GM12891 (cell line): ENCODE results near the gene S100A6.
A peak's percentile ranks its signal among the peaks of the same experiment; 100 is the strongest.

Source experiments
- DNase-seq: peaks from one replicate; pipeline ENCODE4 v3.0.0; 2011; ENCODE audit warnings: low spot score; ENCODE audit not compliant: insufficient read length
- FAIRE-seq: peaks from 2 replicates; lab custom pipeline; 2011; peaks lifted over from hg19 to GRCh38; lab: Jason Lieb, UNC
- PAX5 ChIP-seq: IDR thresholded peaks from 2 replicates; pipeline ENCODE4 v1.6.1; 2011; ENCODE audit warnings: low read length, moderate library complexity, mild to moderate bottlenecking; ENCODE audit not compliant: insufficient read depth, severe bottlenecking
- POLR2A ChIP-seq: IDR thresholded peaks from 2 replicates; pipeline ENCODE4 v1.6.1; 2011; ENCODE audit warnings: low read depth, low read length, control low read depth
- POLR2AphosphoS5 ChIP-seq: IDR thresholded peaks from 2 replicates; pipeline ENCODE4 v1.6.1; 2011; ENCODE audit warnings: low read depth, low read length, control low read depth
- POU2F2 ChIP-seq: IDR thresholded peaks from 2 replicates; pipeline ENCODE4 v1.6.1; 2011; ENCODE audit warnings: low read depth, mild to moderate bottlenecking, control low read depth, low read length, moderate library complexity
- SPI1 ChIP-seq: IDR thresholded peaks from 2 replicates; pipeline ENCODE4 v1.6.1; 2011; ENCODE audit warnings: low read depth, low read length, control low read depth
- TAF1 ChIP-seq: IDR thresholded peaks from 2 replicates; pipeline ENCODE4 v1.6.1; 2011; ENCODE audit warnings: low read depth, low read length, control low read depth

Gene S100A6

DNA sequence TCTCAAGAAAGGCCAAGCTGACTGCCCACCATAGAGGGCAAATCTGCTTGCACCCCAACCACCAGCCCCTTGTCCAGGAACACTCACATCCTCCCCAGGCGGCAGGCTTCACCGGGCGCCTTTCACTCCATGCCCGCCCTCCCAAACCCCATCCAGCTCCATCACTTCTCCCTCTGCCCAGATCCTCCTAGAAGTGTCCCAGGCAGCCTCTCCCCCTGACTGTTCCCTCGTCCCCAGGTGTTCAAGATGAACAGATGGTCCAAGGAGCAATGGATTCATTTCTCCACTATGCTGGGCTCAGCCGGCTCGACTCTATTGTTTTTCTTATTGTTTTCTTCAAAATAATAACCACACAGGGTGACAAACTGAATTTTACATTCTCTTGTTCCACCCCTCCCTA is 22.1 kb downstream of the S100A6 start:
- no peak for FAIRE-seq
- no peak for DNase-seq
- TF ChIP-seq POU2F2 (no peak), PAX5 (no peak), POLR2AphosphoS5 (no peak), SPI1 (no peak), TAF1 (no peak), POLR2A (no peak)

DNA sequence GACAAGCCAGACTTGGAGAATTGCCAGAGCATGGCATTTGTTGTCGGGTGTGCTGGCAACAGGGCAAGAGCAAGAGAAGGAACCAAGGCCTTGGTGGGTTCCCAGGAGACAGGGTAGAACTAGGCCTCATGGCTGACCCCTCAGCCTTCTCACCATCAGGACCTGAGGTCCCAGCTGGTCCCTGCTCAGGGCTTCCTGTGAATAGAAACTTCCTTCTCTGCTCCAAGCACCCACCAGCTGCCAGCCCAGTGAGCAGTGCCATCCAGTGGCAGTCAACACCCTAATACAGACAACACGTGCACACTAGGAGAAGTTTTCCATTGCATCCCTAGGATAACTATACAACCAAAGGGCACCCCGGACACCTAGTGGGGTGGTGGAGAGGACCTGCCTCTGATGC is 22.8 kb downstream of the S100A6 start:
- TF ChIP-seq POLR2A = no peak
- no peak for TF ChIP-seq POU2F2
- no peak for TF ChIP-seq POLR2AphosphoS5
- TF ChIP-seq TAF1 = no peak
- no peak for TF ChIP-seq SPI1
- TF ChIP-seq PAX5 = no peak
- no peak for DNase-seq
- no peak for FAIRE-seq

DNA sequence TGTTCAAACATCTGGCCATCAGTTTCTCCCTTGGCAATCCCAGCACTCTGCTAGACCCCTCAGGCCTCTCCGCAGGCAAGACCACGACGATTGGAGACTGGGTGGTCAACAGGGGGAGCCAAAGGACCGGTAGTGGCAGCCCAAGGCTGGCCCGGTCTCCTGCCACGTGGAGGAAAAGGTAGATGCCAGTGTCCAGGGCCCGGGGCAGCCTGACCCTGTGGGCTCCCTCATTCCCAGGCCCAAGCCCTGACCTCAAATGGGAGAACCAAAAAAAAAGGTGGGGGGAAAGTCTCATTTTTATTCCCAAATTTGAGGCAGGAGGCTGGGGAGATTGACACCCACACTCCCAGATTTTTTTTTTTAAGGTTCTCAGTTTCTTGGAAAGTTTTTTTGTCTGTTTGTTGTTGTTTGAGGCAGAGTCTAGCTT is 24.8 kb downstream of the S100A6 start:
- peak; percentile 72 for DNase-seq
- TF ChIP-seq TAF1 (no peak), POLR2A (no peak), POU2F2 (no peak), PAX5 (no peak), POLR2AphosphoS5 (no peak), SPI1 (no peak)
- peak; percentile 88 for FAIRE-seq

DNA sequence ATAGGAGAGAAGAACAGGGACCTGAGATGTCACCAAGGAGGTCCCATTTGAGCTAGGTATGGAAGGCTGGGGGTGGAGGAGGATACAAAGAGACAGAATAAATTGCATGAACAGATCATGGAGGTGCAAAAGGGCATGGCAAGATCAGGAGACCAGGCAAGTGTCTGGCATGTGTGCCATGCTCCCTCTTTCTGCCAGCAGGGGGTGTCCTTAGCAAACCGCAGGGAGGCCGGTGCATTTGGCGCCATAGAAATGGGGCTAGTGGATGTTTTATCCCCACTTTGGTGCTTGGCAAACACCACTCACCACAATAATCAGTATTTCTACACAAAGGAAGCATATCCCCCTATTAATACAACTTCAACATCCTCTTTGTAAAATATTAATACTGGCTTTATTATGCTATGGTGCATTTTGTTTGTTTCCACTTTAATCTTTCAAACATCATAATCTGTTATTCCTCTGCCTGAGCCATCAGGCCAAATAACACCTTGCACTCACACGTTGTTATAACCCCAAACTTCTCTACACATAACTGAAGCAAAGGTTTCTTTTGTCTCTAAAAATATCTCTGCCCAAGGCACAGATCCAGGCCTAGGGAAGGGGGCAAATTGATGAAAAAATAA is 25.9 kb downstream of the S100A6 start:
- FAIRE-seq (peak; percentile 41), DNase-seq (no peak)
- no peak for TF ChIP-seq SPI1
- no peak for TF ChIP-seq POLR2A
- TF ChIP-seq PAX5 = no peak
- no peak for TF ChIP-seq POU2F2
- TF ChIP-seq TAF1 = no peak
- no peak for TF ChIP-seq POLR2AphosphoS5

DNA sequence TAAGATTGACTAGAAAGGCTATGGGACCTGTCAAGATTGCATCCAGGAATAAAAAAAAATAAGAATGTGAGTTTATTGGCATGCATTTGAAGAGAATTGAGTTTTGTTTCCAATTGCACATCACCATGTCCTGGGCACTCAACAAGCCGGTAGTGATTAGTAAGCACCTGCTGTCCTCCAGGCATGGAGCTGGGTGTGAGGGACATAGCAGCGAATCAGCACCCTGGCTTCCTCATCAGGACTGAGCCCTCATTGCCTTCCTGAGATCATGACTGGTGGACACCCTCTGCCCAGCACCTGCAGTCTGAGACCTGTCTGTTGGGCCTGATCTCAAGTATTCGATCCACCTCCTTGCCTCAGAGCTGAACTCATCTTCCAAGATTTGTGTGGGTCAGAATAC is 26.8 kb downstream of the S100A6 start:
- FAIRE-seq = no peak
- TF ChIP-seq POLR2AphosphoS5 (no peak), SPI1 (no peak), TAF1 (no peak), PAX5 (no peak), POU2F2 (no peak), POLR2A (no peak)
- DNase-seq = no peak

DNA sequence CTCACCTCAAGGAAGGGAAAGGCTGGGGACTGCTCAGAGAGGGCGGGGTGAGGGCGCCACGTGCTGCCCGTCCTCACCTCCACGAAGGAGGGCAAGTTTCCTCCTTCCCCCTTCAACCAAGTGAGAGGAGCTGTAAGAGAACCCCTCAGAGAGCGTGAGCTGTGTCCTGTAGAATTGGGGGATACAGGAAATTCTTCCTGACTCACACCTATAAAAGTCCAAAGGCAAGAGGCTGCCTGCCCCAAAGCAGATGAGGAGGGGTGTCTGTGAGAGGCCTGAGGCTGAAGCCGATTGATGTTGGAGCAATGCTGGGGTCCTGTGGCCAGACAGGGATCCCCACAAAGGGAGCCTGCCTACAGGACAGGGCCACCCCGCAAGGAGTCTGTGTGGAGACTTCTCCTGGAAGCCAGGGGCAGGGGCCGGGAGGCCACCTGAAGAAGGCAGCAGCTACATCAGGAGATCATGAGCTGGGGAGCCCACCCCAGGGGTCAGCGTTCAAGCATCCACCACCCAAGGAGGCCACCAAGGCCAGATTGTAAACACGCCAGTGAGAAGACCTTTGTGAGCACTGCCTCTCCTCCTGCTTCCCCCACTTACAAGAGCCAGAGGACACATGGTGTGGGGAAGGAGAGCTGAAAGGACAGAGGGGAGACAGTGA is 27.7 kb downstream of the S100A6 start:
- TF ChIP-seq TAF1 = no peak
- DNase-seq (no peak), FAIRE-seq (no peak)

DNA sequence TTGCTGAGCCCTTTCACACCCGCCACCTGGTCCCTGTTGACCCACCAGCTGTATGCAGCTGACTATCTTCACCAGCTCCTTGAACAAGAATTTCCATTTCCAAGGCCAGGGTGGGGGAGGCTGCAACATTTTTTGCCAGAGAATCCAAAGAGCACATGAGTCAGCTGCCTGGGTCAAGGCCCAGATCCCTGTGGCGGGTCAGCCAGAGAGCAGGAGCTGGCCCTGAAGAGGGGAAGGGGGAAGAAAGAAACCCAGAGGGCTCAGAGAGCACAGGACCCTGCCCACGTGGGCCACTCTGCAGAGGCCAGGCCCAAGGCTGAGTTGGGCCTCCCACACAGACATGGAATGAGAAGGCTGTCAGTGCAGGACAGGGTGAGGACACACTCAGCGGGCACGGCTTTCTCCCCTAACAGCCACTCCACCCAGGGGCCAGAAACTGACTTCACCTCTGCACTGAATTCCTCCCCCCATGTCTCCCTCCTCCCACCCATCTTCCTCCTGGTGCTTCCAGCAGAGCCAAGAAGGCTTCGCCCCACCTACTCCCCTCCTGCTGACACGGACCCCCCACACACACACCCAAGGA is 28.9 kb downstream of the S100A6 start:
- TF ChIP-seq POLR2AphosphoS5 = no peak
- TF ChIP-seq TAF1 = no peak
- TF ChIP-seq POU2F2 = no peak
- no peak for TF ChIP-seq SPI1
- TF ChIP-seq POLR2A = no peak
- TF ChIP-seq PAX5 = no peak
- no peak for FAIRE-seq
- no peak for DNase-seq

DNA sequence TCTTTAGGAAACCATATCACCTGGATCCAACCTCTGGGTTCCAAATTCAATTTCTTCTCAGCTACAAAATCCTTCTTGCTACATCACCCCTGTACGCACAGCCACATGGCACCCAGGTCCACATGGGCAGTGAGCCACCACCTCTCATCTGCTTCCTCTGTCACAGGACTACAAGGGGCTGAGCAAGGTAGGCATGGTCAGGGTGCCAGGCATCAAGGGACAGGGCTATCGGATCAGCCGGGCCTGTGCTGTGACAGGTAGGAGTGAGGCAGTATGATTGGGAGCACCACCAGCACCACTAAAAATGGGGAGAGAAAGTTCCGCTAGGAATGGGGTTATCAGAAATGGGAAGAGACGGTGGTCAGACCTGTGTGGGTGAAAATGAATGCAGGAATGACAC is 29.4 kb downstream of the S100A6 start:
- DNase-seq = no peak
- FAIRE-seq = no peak
- no peak for TF ChIP-seq POU2F2
- TF ChIP-seq POLR2AphosphoS5 = no peak
- TF ChIP-seq SPI1 = no peak
- TF ChIP-seq POLR2A = no peak
- no peak for TF ChIP-seq TAF1
- no peak for TF ChIP-seq PAX5

DNA sequence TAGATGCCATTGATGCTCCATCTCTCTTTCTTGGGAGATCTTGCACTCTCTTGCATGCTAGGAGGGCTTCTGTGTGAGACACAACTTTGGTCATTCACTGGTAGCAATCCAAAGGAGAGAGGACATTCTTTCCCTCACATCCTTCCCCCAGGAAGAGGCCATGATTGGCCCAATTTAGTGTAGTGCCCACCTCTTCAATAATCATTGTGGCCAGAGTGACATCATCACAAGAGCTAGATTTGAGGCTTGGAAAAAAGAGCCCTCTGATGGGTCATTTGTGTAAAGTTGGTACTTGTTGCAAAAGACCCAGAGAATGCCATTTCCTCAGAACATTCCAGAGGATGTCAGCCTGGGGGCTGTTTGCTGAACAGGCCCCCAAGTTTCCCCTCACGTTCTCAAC is 30.2 kb downstream of the S100A6 start:
- DNase-seq (no peak), FAIRE-seq (no peak)
- TF ChIP-seq TAF1 = no peak
- no peak for TF ChIP-seq SPI1
- TF ChIP-seq POLR2A = no peak
- TF ChIP-seq PAX5 = no peak
- no peak for TF ChIP-seq POU2F2
- no peak for TF ChIP-seq POLR2AphosphoS5

DNA sequence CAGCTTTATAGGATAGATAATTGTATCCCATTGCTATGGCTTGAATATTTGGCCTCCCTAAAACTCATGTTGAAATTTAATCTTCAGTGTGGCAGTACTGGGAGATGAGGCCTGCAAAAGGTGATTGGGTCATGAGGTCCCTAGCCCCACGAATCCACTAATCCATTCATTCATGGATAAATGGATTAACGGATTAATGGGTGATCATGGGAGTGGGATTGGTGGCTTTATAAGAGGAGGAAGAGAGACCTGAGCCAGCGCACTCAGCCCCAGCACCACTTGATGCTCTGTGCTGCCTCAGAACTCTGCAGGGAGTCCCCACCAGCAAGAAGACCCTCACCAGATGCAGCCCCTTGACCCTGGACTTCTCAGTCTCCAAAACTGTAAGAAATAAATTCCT is 32.0 kb downstream of the S100A6 start:
- TF ChIP-seq POLR2AphosphoS5 = no peak
- no peak for TF ChIP-seq SPI1
- no peak for TF ChIP-seq TAF1
- DNase-seq = no peak
- FAIRE-seq = no peak
